HCT116 (cell line): Measurements from ENCODE around the gene HDGFL3. TPM values are rescaled to one million over a fixed set of nuclear protein-coding genes. Genes with fewer than 3 reads are reported as not detected.

Experiments used
- ATAC-seq: fragments of 200-7000 bp; cut with Tn5 transposase; 2 replicates; pipeline ENCODE4 v1.9.1; 2020; ENCODE audit warnings: mild to moderate bottlenecking, moderate library complexity
- BruUV-seq: library from RNA; stranded (reverse); fragments of 400-500 nt; replicated peaks from 2 replicates; lab custom pipeline; 2021; lab: Mats Ljungman, UMichigan
- CTCF ChIA-PET: fragments of 300-600 bp; sonication (Branson Sonifier 250); formaldehyde crosslinking; loops from one replicate; lab custom pipeline; 2021; ENCODE audit warnings: antibody characterized with exemption; lab: Charles Lee
- POLR2A ChIA-PET: fragments of 300-600, 350-600 bp; sonication (Branson Sonifier 250); formaldehyde crosslinking; loops from one replicate; lab custom pipeline; 2021; ENCODE audit warnings: antibody characterized with exemption; lab: Charles Lee
- RAD21 ChIA-PET, 2 experiments: fragments of 300-600 bp; sonication (Branson Sonifier 250); formaldehyde crosslinking; loops; one replicate each; lab custom pipeline; 2023; ENCODE audit warnings: low total read pairs in 2 of 2; ENCODE audit not compliant: uncharacterized antibody in 2 of 2, unreplicated experiment in 2 of 2, low non-redundant PET in 1 of 2; lab: Charles Lee
- DNase-seq: peaks from one replicate; pipeline ENCODE4 v3.0.0-alpha.2; 2010; ENCODE audit warnings: low read depth, low spot score
- H2AFZ ChIP-seq: fragments of 200-600 bp; shearing (Covaris generic), sonication (generic); 2 replicates; pipeline ENCODE4 v1.6.1; 2017; ENCODE audit warnings: low read depth, mixed run types, mixed read lengths, antibody characterized with exemption, low read length; ENCODE audit not compliant: poor library complexity, severe bottlenecking
- H3K27ac ChIP-seq: 2 replicates; pipeline ENCODE4 v1.5.1; 2012; ENCODE audit warnings: low read depth, low read length
- H3K27me3 ChIP-seq: fragments of 200-600 bp; sonication (generic); 2 replicates; pipeline ENCODE4 v1.6.1; 2016; ENCODE audit warnings: mixed run types, low read length, mixed read lengths; ENCODE audit not compliant: insufficient read depth
- H3K36me3 ChIP-seq, 2 experiments: fragments of 200-500 bp in 1 of 2; fragments of 200-600 bp in 1 of 2; sonication (Bioruptor generic) in 1 of 2; sonication (generic) in 1 of 2; 2 replicates each; pipeline versions ENCODE4 v1.5.1 to v1.6.1; 2014 to 2016; ENCODE audit warnings: low read length in 2 of 2, inconsistent platforms in 1 of 2, mixed read lengths in 1 of 2, mixed run types in 1 of 2; ENCODE audit not compliant: insufficient read depth in 2 of 2, control insufficient read depth in 1 of 2
- H3K4me1 ChIP-seq, 2 experiments: fragments of 200-600 bp in 1 of 2; sonication (generic) in 1 of 2; 2 replicates each; pipeline versions ENCODE4 v1.5.1 to v1.6.1; 2012 to 2017; ENCODE audit warnings: low read length in 2 of 2, inconsistent platforms in 1 of 2, mild to moderate bottlenecking in 1 of 2, mixed read lengths in 1 of 2, mixed run types in 1 of 2, moderate library complexity in 1 of 2; ENCODE audit not compliant: insufficient read depth in 2 of 2, control insufficient read depth in 1 of 2
- H3K4me2 ChIP-seq: fragments of 200-600 bp; sonication (generic); 2 replicates; pipeline ENCODE4 v1.6.1; 2017; ENCODE audit warnings: mixed run types, low read length, mixed read lengths
- H3K4me3 ChIP-seq, 2 experiments: fragments of 200-600 bp in 1 of 2; sonication (generic) in 1 of 2; replicated peaks in 1 of 2; 2 replicates each; pipeline ENCODE4 v1.5.1; 2011 to 2016; ENCODE audit warnings: low read length in 2 of 2, control low read depth in 1 of 2, low read depth in 1 of 2, mild to moderate bottlenecking in 1 of 2, mixed read lengths in 1 of 2, mixed run types in 1 of 2
- H3K79me2 ChIP-seq: fragments of 200-600 bp; sonication (generic); 2 replicates; pipeline ENCODE4 v1.6.1; 2017; ENCODE audit warnings: mild to moderate bottlenecking, mixed run types, low read length, moderate library complexity, mixed read lengths; ENCODE audit not compliant: insufficient read depth
- H3K9ac ChIP-seq: fragments of 200-600 bp; sonication (generic); 2 replicates; pipeline ENCODE4 v1.6.1; 2016; ENCODE audit warnings: low read length, mixed read lengths
- H3K9me2 ChIP-seq: fragments of 200-600 bp; sonication (generic), shearing (Covaris generic); 2 replicates; pipeline ENCODE4 v1.6.1; 2017; ENCODE audit warnings: mixed run types, mild to moderate bottlenecking, moderate library complexity; ENCODE audit not compliant: insufficient read depth
- H3K9me3 ChIP-seq, 2 experiments: fragments of 200-500 bp in 1 of 2; fragments of 200-600 bp in 1 of 2; sonication (Bioruptor generic) in 1 of 2; sonication (generic) in 1 of 2; 2 replicates each; pipeline ENCODE4 v1.6.1; 2014 to 2017; ENCODE audit warnings: low read length in 2 of 2, mixed read lengths in 2 of 2, inconsistent platforms in 1 of 2, low read depth in 1 of 2, mild to moderate bottlenecking in 1 of 2, mixed run types in 1 of 2, moderate library complexity in 1 of 2; ENCODE audit not compliant: control insufficient read depth in 1 of 2, insufficient read depth in 1 of 2
- H4K20me1 ChIP-seq: fragments of 200-600 bp; sonication (generic), shearing (Covaris generic); 2 replicates; pipeline ENCODE4 v1.6.1; 2017; ENCODE audit warnings: mixed run types, mild to moderate bottlenecking, moderate library complexity; ENCODE audit not compliant: insufficient read depth
- CEBPB ChIP-seq: IDR thresholded peaks from 2 replicates; pipeline ENCODE4 v1.6.1; 2012; ENCODE audit warnings: low read depth
- EGR1 ChIP-seq: IDR thresholded peaks from 2 replicates; pipeline ENCODE4 v1.6.1; 2012; ENCODE audit warnings: low read depth
- JUND ChIP-seq: IDR thresholded peaks from 2 replicates; pipeline ENCODE4 v1.6.1; 2012
- POLR2A ChIP-seq: IDR thresholded peaks from 2 replicates; pipeline ENCODE4 v1.7.0; 2011; ENCODE audit warnings: borderline replicate concordance; ENCODE audit not compliant: insufficient read depth, insufficient read length; ENCODE audit errors: extremely low read depth
- POLR2AphosphoS5 ChIP-seq: IDR thresholded peaks from 2 replicates; pipeline ENCODE4 v1.6.1; 2011; ENCODE audit warnings: mild to moderate bottlenecking, low read depth, low read length, moderate library complexity
- RAD21 ChIP-seq: IDR thresholded peaks from 2 replicates; pipeline ENCODE4 v1.6.1; 2012; ENCODE audit warnings: low read depth, mild to moderate bottlenecking
- SIN3A ChIP-seq: IDR thresholded peaks from 2 replicates; pipeline ENCODE4 v1.6.1; 2012; ENCODE audit warnings: low read depth
- SP1 ChIP-seq: IDR thresholded peaks from 2 replicates; pipeline ENCODE4 v1.6.1; 2012; ENCODE audit warnings: low read depth
- ZFX ChIP-seq: fragments of 450-650 bp; IDR thresholded peaks from 2 replicates; pipeline ENCODE4 v1.6.1; 2017
- ZNF274 ChIP-seq: fragments of 200-500 bp; sonication (Bioruptor generic); IDR thresholded peaks from 2 replicates; pipeline ENCODE4 v1.6.1; 2014; ENCODE audit warnings: mild to moderate bottlenecking, low read depth, low read length, inconsistent platforms
- intact Hi-C: fragments of 100-400 bp; cut with micrococcal nuclease; formaldehyde crosslinking; loops from 2 replicates; pipeline ENCODE4 v1.10.0; 2022
- total RNA-seq: library from RNA; stranded (reverse); gene quantifications from one replicate; pipeline ENCODE4 v1.2.1, GENCODE V29; 2021; ENCODE audit not compliant: unreplicated experiment
- TF ChIP-seq, protein P1 (sequence below): IDR thresholded peaks from 2 replicates; pipeline ENCODE4 v1.6.1; 2011; ENCODE audit warnings: mild to moderate bottlenecking, low read length, moderate library complexity; ENCODE audit not compliant: insufficient replicate concordance; ENCODE audit errors: extremely low read depth
- TF ChIP-seq, protein P2 (sequence below): IDR thresholded peaks from 2 replicates; pipeline ENCODE4 v1.6.1; 2012
- TF ChIP-seq, protein P3 (sequence below): IDR thresholded peaks from 2 replicates; pipeline ENCODE4 v1.6.1; 2012
- TF ChIP-seq, protein P4 (sequence below): IDR thresholded peaks from 2 replicates; pipeline ENCODE4 v1.6.1; 2012; ENCODE audit warnings: low read depth
- TF ChIP-seq, protein P5 (sequence below), 3 experiments: fragments of 200-600 bp in 1 of 3; sonication (generic) in 1 of 3; IDR thresholded peaks in 2 of 3; conservative IDR thresholded peaks in 1 of 3; 2 replicates each; pipeline ENCODE4 v1.5.1; 2012 to 2017; ENCODE audit warnings: low read depth in 2 of 3, low read length in 2 of 3, antibody characterized with exemption in 1 of 3, borderline replicate concordance in 1 of 3, control low read depth in 1 of 3, mild to moderate bottlenecking in 1 of 3, mixed read lengths in 1 of 3, mixed run types in 1 of 3, moderate library complexity in 1 of 3; ENCODE audit not compliant: insufficient read depth in 1 of 3

HDGFL3 gene
- total RNA-seq, 1 experiment from 2014 or later: 0.64 TPM

DNA sequence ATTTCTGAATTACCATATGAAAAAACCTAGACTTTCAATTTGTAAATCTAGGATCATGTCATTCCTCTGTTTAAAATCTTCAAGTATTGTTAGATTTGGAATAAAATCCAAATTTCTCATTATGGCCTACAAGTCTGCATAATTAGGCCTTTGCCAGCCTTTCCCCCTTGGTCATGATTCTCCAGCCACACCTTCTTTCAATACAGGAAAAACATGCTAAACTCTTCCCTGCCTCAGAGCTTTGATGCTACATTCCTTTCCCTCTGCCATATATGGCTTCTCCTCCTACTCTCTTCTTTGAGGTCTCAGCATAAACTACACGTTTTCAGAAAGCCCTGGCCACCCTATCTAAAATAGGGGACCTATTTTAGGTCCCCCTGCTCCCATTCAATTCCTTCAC lies 51.7 kb downstream of the HDGFL3 start (continued):
- TF ChIP-seq ZNF274 (no peak), POLR2A (no peak), SP1 (no peak), JUND (no peak), SIN3A (no peak)
- TF ChIP-seq, protein P1, sequence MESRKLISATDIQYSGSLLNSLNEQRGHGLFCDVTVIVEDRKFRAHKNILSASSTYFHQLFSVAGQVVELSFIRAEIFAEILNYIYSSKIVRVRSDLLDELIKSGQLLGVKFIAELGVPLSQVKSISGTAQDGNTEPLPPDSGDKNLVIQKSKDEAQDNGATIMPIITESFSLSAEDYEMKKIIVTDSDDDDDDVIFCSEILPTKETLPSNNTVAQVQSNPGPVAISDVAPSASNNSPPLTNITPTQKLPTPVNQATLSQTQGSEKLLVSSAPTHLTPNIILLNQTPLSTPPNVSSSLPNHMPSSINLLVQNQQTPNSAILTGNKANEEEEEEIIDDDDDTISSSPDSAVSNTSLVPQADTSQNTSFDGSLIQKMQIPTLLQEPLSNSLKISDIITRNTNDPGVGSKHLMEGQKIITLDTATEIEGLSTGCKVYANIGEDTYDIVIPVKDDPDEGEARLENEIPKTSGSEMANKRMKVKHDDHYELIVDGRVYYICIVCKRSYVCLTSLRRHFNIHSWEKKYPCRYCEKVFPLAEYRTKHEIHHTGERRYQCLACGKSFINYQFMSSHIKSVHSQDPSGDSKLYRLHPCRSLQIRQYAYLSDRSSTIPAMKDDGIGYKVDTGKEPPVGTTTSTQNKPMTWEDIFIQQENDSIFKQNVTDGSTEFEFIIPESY: no peak
- TF ChIP-seq, protein P2, sequence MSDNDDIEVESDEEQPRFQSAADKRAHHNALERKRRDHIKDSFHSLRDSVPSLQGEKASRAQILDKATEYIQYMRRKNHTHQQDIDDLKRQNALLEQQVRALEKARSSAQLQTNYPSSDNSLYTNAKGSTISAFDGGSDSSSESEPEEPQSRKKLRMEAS: no peak
- TF ChIP-seq, protein P3, sequence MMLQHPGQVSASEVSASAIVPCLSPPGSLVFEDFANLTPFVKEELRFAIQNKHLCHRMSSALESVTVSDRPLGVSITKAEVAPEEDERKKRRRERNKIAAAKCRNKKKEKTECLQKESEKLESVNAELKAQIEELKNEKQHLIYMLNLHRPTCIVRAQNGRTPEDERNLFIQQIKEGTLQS: no peak

DNA sequence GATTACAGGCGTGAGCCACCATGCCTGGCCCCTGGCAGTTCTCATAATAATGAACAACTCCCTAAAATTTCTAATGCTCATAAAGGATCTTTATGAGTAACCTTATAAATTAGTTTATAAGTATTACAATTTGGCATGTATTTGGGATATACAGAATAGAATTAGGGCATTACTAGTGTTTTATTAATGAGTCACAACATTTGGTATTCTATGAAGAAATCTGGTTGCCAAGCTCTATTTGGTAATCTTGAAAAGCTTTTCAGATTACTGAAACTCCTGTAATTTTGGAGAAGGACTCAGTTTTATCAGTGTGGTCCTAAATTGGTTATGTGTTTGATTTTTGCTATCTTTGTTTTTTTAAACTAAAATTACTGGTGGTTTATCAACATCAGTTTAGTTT lies 54.3 kb downstream of the HDGFL3 start:
- TF ChIP-seq, protein P2: no peak
- TF ChIP-seq RAD21 (no peak), POLR2AphosphoS5 (no peak), CEBPB (no peak), EGR1 (no peak), ZFX (no peak), JUND (no peak)
- TF ChIP-seq, protein P3: no peak
- TF ChIP-seq, protein P4, sequence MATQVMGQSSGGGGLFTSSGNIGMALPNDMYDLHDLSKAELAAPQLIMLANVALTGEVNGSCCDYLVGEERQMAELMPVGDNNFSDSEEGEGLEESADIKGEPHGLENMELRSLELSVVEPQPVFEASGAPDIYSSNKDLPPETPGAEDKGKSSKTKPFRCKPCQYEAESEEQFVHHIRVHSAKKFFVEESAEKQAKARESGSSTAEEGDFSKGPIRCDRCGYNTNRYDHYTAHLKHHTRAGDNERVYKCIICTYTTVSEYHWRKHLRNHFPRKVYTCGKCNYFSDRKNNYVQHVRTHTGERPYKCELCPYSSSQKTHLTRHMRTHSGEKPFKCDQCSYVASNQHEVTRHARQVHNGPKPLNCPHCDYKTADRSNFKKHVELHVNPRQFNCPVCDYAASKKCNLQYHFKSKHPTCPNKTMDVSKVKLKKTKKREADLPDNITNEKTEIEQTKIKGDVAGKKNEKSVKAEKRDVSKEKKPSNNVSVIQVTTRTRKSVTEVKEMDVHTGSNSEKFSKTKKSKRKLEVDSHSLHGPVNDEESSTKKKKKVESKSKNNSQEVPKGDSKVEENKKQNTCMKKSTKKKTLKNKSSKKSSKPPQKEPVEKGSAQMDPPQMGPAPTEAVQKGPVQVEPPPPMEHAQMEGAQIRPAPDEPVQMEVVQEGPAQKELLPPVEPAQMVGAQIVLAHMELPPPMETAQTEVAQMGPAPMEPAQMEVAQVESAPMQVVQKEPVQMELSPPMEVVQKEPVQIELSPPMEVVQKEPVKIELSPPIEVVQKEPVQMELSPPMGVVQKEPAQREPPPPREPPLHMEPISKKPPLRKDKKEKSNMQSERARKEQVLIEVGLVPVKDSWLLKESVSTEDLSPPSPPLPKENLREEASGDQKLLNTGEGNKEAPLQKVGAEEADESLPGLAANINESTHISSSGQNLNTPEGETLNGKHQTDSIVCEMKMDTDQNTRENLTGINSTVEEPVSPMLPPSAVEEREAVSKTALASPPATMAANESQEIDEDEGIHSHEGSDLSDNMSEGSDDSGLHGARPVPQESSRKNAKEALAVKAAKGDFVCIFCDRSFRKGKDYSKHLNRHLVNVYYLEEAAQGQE: no peak
- TF ChIP-seq, protein P5, sequence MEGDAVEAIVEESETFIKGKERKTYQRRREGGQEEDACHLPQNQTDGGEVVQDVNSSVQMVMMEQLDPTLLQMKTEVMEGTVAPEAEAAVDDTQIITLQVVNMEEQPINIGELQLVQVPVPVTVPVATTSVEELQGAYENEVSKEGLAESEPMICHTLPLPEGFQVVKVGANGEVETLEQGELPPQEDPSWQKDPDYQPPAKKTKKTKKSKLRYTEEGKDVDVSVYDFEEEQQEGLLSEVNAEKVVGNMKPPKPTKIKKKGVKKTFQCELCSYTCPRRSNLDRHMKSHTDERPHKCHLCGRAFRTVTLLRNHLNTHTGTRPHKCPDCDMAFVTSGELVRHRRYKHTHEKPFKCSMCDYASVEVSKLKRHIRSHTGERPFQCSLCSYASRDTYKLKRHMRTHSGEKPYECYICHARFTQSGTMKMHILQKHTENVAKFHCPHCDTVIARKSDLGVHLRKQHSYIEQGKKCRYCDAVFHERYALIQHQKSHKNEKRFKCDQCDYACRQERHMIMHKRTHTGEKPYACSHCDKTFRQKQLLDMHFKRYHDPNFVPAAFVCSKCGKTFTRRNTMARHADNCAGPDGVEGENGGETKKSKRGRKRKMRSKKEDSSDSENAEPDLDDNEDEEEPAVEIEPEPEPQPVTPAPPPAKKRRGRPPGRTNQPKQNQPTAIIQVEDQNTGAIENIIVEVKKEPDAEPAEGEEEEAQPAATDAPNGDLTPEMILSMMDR (IDR thresholded peaks at IDR 0.05 in 2 of 3, conservative IDR thresholded peaks at IDR 0.05 in 1 of 3; ENCODE audit: borderline replicate concordance in 1 of 3, insufficient read depth in 1 of 3, low read depth in 2 of 3, low read length in 2 of 3): no peak
- DNase-seq: no peak
- CTCF ChIA-PET: no interaction called here
- no peaks in the 10 kb centered on the region for H3K9me2 ChIP-seq
- no peak for ATAC-seq
- POLR2A ChIA-PET: no interaction called here
- H3K27me3 ChIP-seq: peaks cover 9% of the 10 kb centered on the region; the same call in 1 of the 2 replicates
- no peaks in the 10 kb centered on the region for H3K9me3 ChIP-seq
- RAD21 ChIA-PET: no interaction called here
- H3K9ac ChIP-seq: no peak overlapping the region
- no peak overlapping the region for H3K4me2 ChIP-seq
- no peaks in the 10 kb centered on the region for H3K36me3 ChIP-seq
- no peak overlapping the region for H3K27ac ChIP-seq
- H2AFZ ChIP-seq: no peak overlapping the region
- intact Hi-C loops: no loop called here
- H3K4me3 ChIP-seq: no peak overlapping the region
- H4K20me1 ChIP-seq: no peaks in the 10 kb centered on the region
- H3K79me2 ChIP-seq: no peaks in the 10 kb centered on the region
- H3K4me1 ChIP-seq: 0 out of 4 replicates have a peak, but pooled peaks cover 0 to under 1% of the 10 kb centered on the region in 2 experiments
- BruUV-seq: no TSS peak
